GM23248 (cell line): ENCODE data around the gene HAND1. TPM values are rescaled to one million over a fixed set of nuclear protein-coding genes. Genes with fewer than 3 reads are reported as not detected.

Experiments used
- DNase-seq: peaks from one replicate; pipeline ENCODE4 v3.0.0-alpha.2; 2015
- H2AFZ ChIP-seq: fragments of 200-600 bp; sonication (generic); 2 replicates; pipeline ENCODE4 v1.6.1; 2016; ENCODE audit warnings: antibody characterized with exemption
- H3F3A ChIP-seq: fragments of 200-600 bp; sonication (generic); 2 replicates; pipeline ENCODE4 v1.6.1; 2016; ENCODE audit warnings: mild to moderate bottlenecking, antibody characterized with exemption, mixed run types; ENCODE audit not compliant: insufficient read depth
- H3K27ac ChIP-seq: fragments of 200-600 bp; sonication (generic); 2 replicates; pipeline ENCODE4 v1.5.1; 2016; ENCODE audit warnings: mild to moderate bottlenecking
- H3K27me3 ChIP-seq: fragments of 200-600 bp; sonication (generic); replicated peaks from 2 replicates; pipeline ENCODE4 v1.6.1; 2016; ENCODE audit warnings: mild to moderate bottlenecking; ENCODE audit not compliant: insufficient read depth
- H3K36me3 ChIP-seq: fragments of 200-600 bp; sonication (generic); 2 replicates; pipeline ENCODE4 v1.6.1; 2016; ENCODE audit warnings: low read depth, mild to moderate bottlenecking
- H3K4me1 ChIP-seq: fragments of 200-600 bp; sonication (generic); 2 replicates; pipeline ENCODE4 v1.6.1; 2016; ENCODE audit warnings: mild to moderate bottlenecking; ENCODE audit not compliant: insufficient read depth
- H3K4me2 ChIP-seq: fragments of 200-600 bp; sonication (generic); one replicate; pipeline ENCODE4 v1.6.1; 2016; ENCODE audit warnings: mild to moderate bottlenecking; ENCODE audit not compliant: unreplicated experiment
- H3K4me3 ChIP-seq: fragments of 200-600 bp; sonication (generic); 2 replicates; pipeline ENCODE4 v1.5.1; 2016; ENCODE audit warnings: mild to moderate bottlenecking
- H3K79me2 ChIP-seq: fragments of 200-600 bp; sonication (generic); 2 replicates; pipeline ENCODE4 v1.6.1; 2016; ENCODE audit warnings: mild to moderate bottlenecking; ENCODE audit not compliant: insufficient read depth
- H3K9ac ChIP-seq: fragments of 200-600 bp; sonication (generic); 2 replicates; pipeline ENCODE4 v1.6.1; 2016; ENCODE audit warnings: mild to moderate bottlenecking
- H3K9me2 ChIP-seq: fragments of 200-600 bp; sonication (generic); 2 replicates; pipeline ENCODE4 v1.6.1; 2016; ENCODE audit warnings: mixed run types, mild to moderate bottlenecking, moderate library complexity; ENCODE audit not compliant: insufficient read depth
- H3K9me3 ChIP-seq: fragments of 200-600 bp; sonication (generic); one replicate; pipeline ENCODE4 v1.6.1; 2017; ENCODE audit warnings: low read depth
- H4K20me1 ChIP-seq: fragments of 200-600 bp; sonication (generic); 2 replicates; pipeline ENCODE4 v1.6.0; 2016; ENCODE audit not compliant: insufficient read depth
- EZH2 ChIP-seq: fragments of 200-600 bp; sonication (generic); IDR thresholded peaks from 2 replicates; pipeline ENCODE4 v1.6.1; 2018; ENCODE audit warnings: antibody characterized with exemption, mild to moderate bottlenecking; ENCODE audit not compliant: insufficient read depth, poor library complexity, severe bottlenecking
- EZH2phosphoT487 ChIP-seq: fragments of 200-600 bp; sonication (generic); IDR thresholded peaks from 2 replicates; pipeline ENCODE4 v1.6.1; 2018; ENCODE audit warnings: antibody characterized with exemption, moderate library complexity, mild to moderate bottlenecking, low read depth; ENCODE audit not compliant: insufficient read depth
- WGBS, 2 experiments: methylation state at CpG; one replicate each; pipeline ENCODE4 v1.1.6; 2015 to 2017; ENCODE audit warnings: low lambda C conversion rate in 2 of 2, low coverage in 1 of 2; ENCODE audit errors: missing lambda C conversion rate in 2 of 2; 5-methylcytosine and 5-hydroxymethylcytosine counted together
- in situ Hi-C: fragments of 300-500 bp; cut with MboI; formaldehyde crosslinking; loops from 2 replicates; pipeline ENCODE4 v1.15.0; 2020
- polyA plus RNA-seq: library from polyadenylated mRNA; unstranded; fragments of >200 nt; fragmentation: Nextera tagmentation; extraction: Ambion mirVana; gene quantifications from 2 replicates; pipeline ENCODE4 v1.2.1, GENCODE V29; 2016
- total RNA-seq: library from RNA; depleted of rRNA; stranded (reverse); fragments of >200 nt; shearing (Covaris generic); gene quantifications from 2 replicates; pipeline ENCODE4 v1.2.3, GENCODE V29; 2014

HAND1 gene
- total and polyA plus RNA-seq, 2 experiments from 2014 or later = not detected

- TF ChIP-seq EZH2 = no peak
- DNase-seq = no peak
- Histone ChIP-seq H3K9me3 (no peaks in the 10 kb centered on the region), H3K4me3 (no peak overlapping the region), H3K4me2 (no peak overlapping the region), H3F3A (no peaks in the 10 kb centered on the region), H2AFZ (no peak overlapping the region), H3K4me1 (no peaks in the 10 kb centered on the region), H3K27ac (no peak overlapping the region), H3K9me2 (no peaks in the 10 kb centered on the region), H3K36me3 (peaks cover 10% of the 10 kb centered on the region; the same call in 1 of the 2 replicates), H3K9ac (no peak overlapping the region), H4K20me1 (no peaks in the 10 kb centered on the region), H3K27me3 (no peaks in the 10 kb centered on the region), H3K79me2 (no peaks in the 10 kb centered on the region)
- WGBS, 2 experiments = 77 to 87% methylated on average over 3 of the region's 3 CpGs
- in situ Hi-C loops = no loop called here
These were observed 42.8 kb downstream of the HAND1 start for GRCh38 chr5:154435226-154435625.

GRCh38 chr5:154430961-154431630, 46.9 kb downstream of the HAND1 start:
- Histone ChIP-seq H3K4me2 (no peak overlapping the region), H3K4me1 (no peaks in the 10 kb centered on the region), H2AFZ (no peak overlapping the region), H3K9me3 (no peaks in the 10 kb centered on the region), H3K79me2 (no peaks in the 10 kb centered on the region), H3K27ac (no peak overlapping the region), H3K4me3 (no peak overlapping the region), H3K9ac (no peak overlapping the region), H3F3A (no peaks in the 10 kb centered on the region), H3K27me3 (no peaks in the 10 kb centered on the region), H4K20me1 (no peaks in the 10 kb centered on the region), H3K36me3 (no peaks in the 10 kb centered on the region; the same call in 1 of the 2 replicates), H3K9me2 (no peaks in the 10 kb centered on the region)
- TF ChIP-seq EZH2phosphoT487 = no peak
- TF ChIP-seq EZH2 = no peak
- 58 to 60% methylated on average over 4 of the region's 4 CpGs for WGBS, 2 experiments
- in situ Hi-C loops = no loop called here
- DNase-seq = no peak

- WGBS, 2 experiments = 21 to 26% methylated on average over 4 of the region's 4 CpGs
- H3K9me2 ChIP-seq = no peaks in the 10 kb centered on the region
- no peak overlapping the region for H3K4me2 ChIP-seq
- in situ Hi-C loops = no loop called here
- H3F3A ChIP-seq = no peaks in the 10 kb centered on the region
- no peak for DNase-seq
- H3K9me3 ChIP-seq = no peaks in the 10 kb centered on the region
- H4K20me1 ChIP-seq = no peaks in the 10 kb centered on the region
- no peak overlapping the region for H3K27ac ChIP-seq
- H2AFZ ChIP-seq = no peak overlapping the region
- H3K27me3 ChIP-seq = no peaks in the 10 kb centered on the region
- H3K4me1 ChIP-seq = no peaks in the 10 kb centered on the region
- no peaks in the 10 kb centered on the region for H3K36me3 ChIP-seq
- no peak overlapping the region for H3K4me3 ChIP-seq
- no peak for TF ChIP-seq EZH2phosphoT487
- no peak for TF ChIP-seq EZH2
- H3K9ac ChIP-seq = no peak overlapping the region
- H3K79me2 ChIP-seq = no peaks in the 10 kb centered on the region
These were observed 47.6 kb downstream of the HAND1 start for GRCh38 chr5:154430466-154430865.

- WGBS, 2 experiments = 94 to 96% methylated on average over 1 of the region's 1 CpG
- Histone ChIP-seq H3K27me3 (no peaks in the 10 kb centered on the region), H4K20me1 (no peaks in the 10 kb centered on the region), H3K4me2 (no peak overlapping the region), H3K4me1 (no peaks in the 10 kb centered on the region), H3K9me3 (no peaks in the 10 kb centered on the region), H3K27ac (no peak overlapping the region), H3K4me3 (no peak overlapping the region), H3K9me2 (no peaks in the 10 kb centered on the region), H3K36me3 (no peaks in the 10 kb centered on the region), H3K79me2 (no peaks in the 10 kb centered on the region), H3F3A (0 out of 2 replicates have a peak, but pooled peaks cover 6% of the 10 kb centered on the region), H3K9ac (no peak overlapping the region), H2AFZ (no peak overlapping the region)
- no peak for DNase-seq
- in situ Hi-C loops = no loop called here
- TF ChIP-seq EZH2phosphoT487 (no peak), EZH2 (no peak)
These were observed 48.7 kb downstream of the HAND1 start for GRCh38 chr5:154429341-154429740.
